Measurements from ENCODE around the gene MOGAT2. TPM values are rescaled to one million over a fixed set of nuclear protein-coding genes. Genes with fewer than 3 reads are reported as not detected.
A peak's percentile ranks its signal among the peaks of the same experiment; 100 is the strongest.
"Not testable (repeated sequence)": the region's sequence is repeated elsewhere in the genome, so short reads cannot be mapped to it uniquely, and the experiment has no call there.

Gene MOGAT2
- total RNA-seq, 2 donors from 2014 or later: not detected

DNA sequence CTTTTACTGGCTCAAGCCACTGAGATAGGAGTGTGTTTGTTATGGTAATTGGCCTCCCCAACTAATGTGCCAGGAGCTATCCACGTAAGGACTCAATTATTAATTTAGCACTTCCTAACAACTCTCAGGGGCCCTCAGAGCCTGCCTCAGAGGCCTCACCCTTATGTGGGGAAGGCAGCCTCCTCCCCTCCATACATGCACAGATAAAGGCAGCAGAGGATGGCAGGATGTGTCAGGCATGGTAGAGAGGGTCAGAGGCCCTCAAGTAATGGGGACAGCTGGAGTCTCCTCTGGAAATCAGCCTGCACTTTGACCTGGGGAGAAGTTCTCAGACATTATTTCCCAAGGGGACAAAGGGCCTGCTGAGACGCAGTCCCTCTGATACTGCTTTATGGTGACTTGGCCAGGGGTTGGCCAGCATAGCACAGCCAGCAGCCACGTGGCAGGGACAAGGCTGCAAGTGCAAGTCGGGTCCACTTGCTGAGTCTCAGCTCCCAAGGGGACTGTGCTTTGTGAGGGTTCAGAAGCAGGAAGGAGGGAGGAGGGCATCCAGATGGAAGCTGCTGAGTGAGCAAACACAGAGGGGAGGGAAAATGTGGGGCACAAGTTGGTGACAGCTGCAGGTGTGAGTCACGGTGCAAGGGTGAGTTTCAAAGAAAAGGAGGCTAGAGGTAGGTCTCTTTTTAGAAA, 17.0 kb downstream of the MOGAT2 start:
- H3K27ac ChIP-seq: peak overlapping the region; percentile 22 to 42
- H3K4me3 ChIP-seq: no peak overlapping the region

DNA sequence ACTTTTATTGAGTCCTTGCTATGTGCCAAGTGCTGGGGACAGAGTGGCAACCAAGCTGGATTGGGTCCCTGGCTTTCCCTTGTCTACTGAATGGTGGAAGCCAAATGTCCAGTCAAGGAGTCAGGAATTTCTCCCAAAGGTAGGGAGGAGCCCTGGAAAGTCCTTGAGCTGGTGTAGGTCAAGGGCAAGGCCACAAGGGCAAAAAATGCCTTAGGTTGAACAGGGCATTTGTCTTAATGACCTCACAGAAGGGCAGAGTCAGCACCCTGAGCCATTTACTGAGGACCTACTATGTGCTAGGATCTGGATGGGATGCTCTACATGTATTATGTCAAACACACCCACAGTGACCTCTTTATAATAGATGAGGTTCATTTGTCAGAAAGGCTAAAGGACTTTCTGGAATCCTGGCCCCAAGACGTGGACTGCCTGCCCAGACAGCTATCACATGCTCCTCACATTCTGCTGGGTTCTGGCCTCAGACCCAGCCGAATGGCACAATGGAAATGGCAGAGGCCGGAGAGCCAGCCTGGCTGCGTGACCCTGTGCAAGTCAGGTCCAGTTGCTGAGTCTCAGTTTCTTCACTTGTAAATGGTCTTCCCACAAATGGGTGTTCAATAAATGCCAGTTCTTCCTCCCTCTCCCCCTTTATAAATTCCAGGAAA, 17.7 kb downstream of the MOGAT2 start:
- no peak for DNase-seq (ENCODE audit: low spot score)
- TF ChIP-seq, protein P1, sequence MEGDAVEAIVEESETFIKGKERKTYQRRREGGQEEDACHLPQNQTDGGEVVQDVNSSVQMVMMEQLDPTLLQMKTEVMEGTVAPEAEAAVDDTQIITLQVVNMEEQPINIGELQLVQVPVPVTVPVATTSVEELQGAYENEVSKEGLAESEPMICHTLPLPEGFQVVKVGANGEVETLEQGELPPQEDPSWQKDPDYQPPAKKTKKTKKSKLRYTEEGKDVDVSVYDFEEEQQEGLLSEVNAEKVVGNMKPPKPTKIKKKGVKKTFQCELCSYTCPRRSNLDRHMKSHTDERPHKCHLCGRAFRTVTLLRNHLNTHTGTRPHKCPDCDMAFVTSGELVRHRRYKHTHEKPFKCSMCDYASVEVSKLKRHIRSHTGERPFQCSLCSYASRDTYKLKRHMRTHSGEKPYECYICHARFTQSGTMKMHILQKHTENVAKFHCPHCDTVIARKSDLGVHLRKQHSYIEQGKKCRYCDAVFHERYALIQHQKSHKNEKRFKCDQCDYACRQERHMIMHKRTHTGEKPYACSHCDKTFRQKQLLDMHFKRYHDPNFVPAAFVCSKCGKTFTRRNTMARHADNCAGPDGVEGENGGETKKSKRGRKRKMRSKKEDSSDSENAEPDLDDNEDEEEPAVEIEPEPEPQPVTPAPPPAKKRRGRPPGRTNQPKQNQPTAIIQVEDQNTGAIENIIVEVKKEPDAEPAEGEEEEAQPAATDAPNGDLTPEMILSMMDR (IDR thresholded peaks at IDR 0.05): no peak
- H3K27me3 ChIP-seq (replicated peaks; ENCODE audit: insufficient read depth): no peaks in the 10 kb centered on the region
- no peaks in the 10 kb centered on the region for H3K36me3 ChIP-seq
- no peak overlapping the region for H3K27ac ChIP-seq
- H3K9me3 ChIP-seq: no peaks in the 10 kb centered on the region
- no peak for ATAC-seq (ENCODE audit: insufficient number of reproducible peaks, low FRiP score, low read depth)
- no peak overlapping the region for H3K4me3 ChIP-seq
- H3K4me1 ChIP-seq (ENCODE audit: control insufficient read depth in 1 of 2, low read depth in 2 of 2): peaks cover 3 to 25% of the 10 kb centered on the region in 2 donors

More for the DNA sequence above, 17.0 kb downstream of the MOGAT2 start:
- Histone ChIP-seq H3K9me3 (no peaks in the 10 kb centered on the region), H3K27me3 (replicated peaks; ENCODE audit: insufficient read depth) (no peaks in the 10 kb centered on the region), H3K36me3 (no peaks in the 10 kb centered on the region), H3K4me1 (ENCODE audit: control insufficient read depth in 1 of 2, low read depth in 2 of 2) (peaks cover 3 to 25% of the 10 kb centered on the region in 2 donors)
- no peak for DNase-seq (ENCODE audit: low spot score)
- TF ChIP-seq, protein P1 (IDR thresholded peaks at IDR 0.05): no peak
- no peak for ATAC-seq (ENCODE audit: insufficient number of reproducible peaks, low FRiP score, low read depth)

DNA sequence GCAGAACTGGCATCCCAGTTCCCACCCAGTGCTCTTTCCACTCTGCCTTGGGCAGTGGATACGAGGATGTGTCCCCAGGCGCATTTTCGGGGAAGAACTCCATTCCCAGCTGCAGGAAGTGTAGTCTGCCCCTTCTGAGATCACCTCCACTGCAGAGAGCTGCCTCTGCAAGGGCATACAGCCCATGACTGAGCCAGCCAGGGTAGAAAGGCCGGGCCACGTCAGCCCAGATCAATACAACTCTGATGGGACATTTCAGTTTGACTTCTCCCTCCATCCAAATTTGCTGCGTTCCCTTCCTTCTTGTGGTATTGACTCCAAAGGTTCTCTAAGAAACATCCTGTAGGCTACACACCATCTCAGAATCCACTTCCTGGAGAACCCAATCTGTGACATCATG, 19.7 kb downstream of the MOGAT2 start:
- DNase-seq (ENCODE audit: low spot score): no peak
- no peak for ATAC-seq (ENCODE audit: insufficient number of reproducible peaks, low FRiP score, low read depth)
- Histone ChIP-seq H3K27ac (no peak overlapping the region), H3K4me1 (ENCODE audit: control insufficient read depth in 1 of 2, low read depth in 2 of 2) (peaks cover 3 to 23% of the 10 kb centered on the region in 2 donors), H3K4me3 (no peak overlapping the region), H3K27me3 (replicated peaks; ENCODE audit: insufficient read depth) (no peaks in the 10 kb centered on the region), H3K36me3 (no peaks in the 10 kb centered on the region), H3K9me3 (no peaks in the 10 kb centered on the region)
- TF ChIP-seq, protein P1 (IDR thresholded peaks at IDR 0.05): no peak

DNA sequence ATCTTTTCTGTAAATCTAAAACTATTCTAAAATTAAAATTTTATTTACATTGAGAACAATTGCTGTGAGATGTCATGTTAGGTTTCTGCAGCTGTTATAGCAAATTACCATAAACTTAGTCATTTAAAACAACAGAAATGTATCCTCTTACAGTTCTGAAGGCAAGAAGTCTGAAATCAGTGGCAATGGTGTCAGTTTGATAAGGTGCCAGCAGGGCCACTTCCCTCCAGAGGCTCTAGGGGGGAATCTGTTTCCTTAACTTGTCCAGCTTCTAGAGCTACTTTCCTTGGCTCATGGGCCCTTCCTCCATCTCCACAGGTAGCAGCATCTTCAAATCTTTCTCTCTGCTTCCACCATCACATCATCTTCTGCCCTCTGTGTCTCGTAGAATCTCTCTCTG, 23.0 kb downstream of the MOGAT2 start:
- no peaks in the 10 kb centered on the region for H3K9me3 ChIP-seq
- H3K4me3 ChIP-seq: no peak overlapping the region
- no peaks in the 10 kb centered on the region for H3K36me3 ChIP-seq
- DNase-seq (ENCODE audit: low spot score) (no peak), ATAC-seq (ENCODE audit: insufficient number of reproducible peaks, low FRiP score, low read depth) (no peak)
- TF ChIP-seq, protein P1 (IDR thresholded peaks at IDR 0.05): no peak
- no peaks in the 10 kb centered on the region for H3K4me1 ChIP-seq (ENCODE audit: control insufficient read depth in 1 of 2, low read depth in 2 of 2)
- no peaks in the 10 kb centered on the region for H3K27me3 ChIP-seq (replicated peaks; ENCODE audit: insufficient read depth)
- no peak overlapping the region for H3K27ac ChIP-seq

DNA sequence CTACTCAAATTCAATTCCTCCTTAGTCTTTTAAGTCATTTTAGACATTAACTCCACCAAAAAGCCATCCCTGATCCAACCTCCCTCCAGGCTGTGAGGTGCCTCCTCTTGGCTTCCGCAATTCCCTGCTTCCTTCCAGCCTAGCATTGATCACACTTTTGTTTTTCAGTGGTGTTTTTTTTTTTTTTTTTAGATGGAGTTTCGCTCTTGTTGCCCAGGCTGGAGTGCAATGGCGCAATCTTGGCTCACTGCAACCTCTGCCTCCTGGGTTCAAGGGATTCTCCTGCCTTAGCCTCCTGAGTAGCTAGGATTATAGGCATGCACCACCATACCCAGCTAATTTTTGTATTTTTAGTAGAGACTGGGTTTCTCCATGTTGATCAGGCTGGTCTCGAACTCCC, 25.5 kb downstream of the MOGAT2 start:
- not testable (repeated sequence) for H3K4me1 ChIP-seq (ENCODE audit: control insufficient read depth in 1 of 2, low read depth in 2 of 2); H3K4me3 ChIP-seq; DNase-seq (ENCODE audit: low spot score); ATAC-seq (ENCODE audit: insufficient number of reproducible peaks, low FRiP score, low read depth); H3K27me3 ChIP-seq (replicated peaks; ENCODE audit: insufficient read depth); H3K27ac ChIP-seq; H3K9me3 ChIP-seq; H3K36me3 ChIP-seq
